GM23338 (cell line): ENCODE results near the gene DRD4. TPM values are rescaled to one million over a fixed set of nuclear protein-coding genes. Genes with fewer than 3 reads are reported as not detected.

Experiments
- ATAC-seq: fragments of 200-7000 bp; cut with Tn5 transposase; 3 replicates; pipeline ENCODE4 v1.9.1; 2020
- DNase-seq: peaks from one replicate; pipeline ENCODE4 v3.0.0-alpha.2; 2015; ENCODE audit warnings: low spot score
- H2AFZ ChIP-seq: fragments of 200-600 bp; sonication (generic); 2 replicates; pipeline ENCODE4 v1.8.0; 2016; ENCODE audit warnings: antibody characterized with exemption, mild to moderate bottlenecking, moderate library complexity
- H3F3A ChIP-seq: fragments of 200-600 bp; sonication (generic); replicated peaks from 2 replicates; pipeline ENCODE4 v1.8.0; 2017; ENCODE audit warnings: antibody characterized with exemption, mixed run types, low read depth
- H3K27ac ChIP-seq: fragments of 200-600 bp; sonication (generic); 2 replicates; pipeline ENCODE4 v1.6.1; 2016; ENCODE audit warnings: low read depth
- H3K27me3 ChIP-seq: fragments of 200-600 bp; sonication (generic); 2 replicates; pipeline ENCODE4 v1.8.0; 2016; ENCODE audit warnings: mild to moderate bottlenecking, mixed run types, moderate library complexity; ENCODE audit not compliant: insufficient read depth
- H3K36me3 ChIP-seq: fragments of 200-600 bp; sonication (generic); 2 replicates; pipeline ENCODE4 v1.8.0; 2016; ENCODE audit warnings: mild to moderate bottlenecking; ENCODE audit not compliant: insufficient read depth
- H3K4me1 ChIP-seq: fragments of 200-600 bp; sonication (generic); 2 replicates; pipeline ENCODE4 v1.8.0; 2016; ENCODE audit warnings: mild to moderate bottlenecking, moderate library complexity; ENCODE audit not compliant: insufficient read depth
- H3K4me2 ChIP-seq: fragments of 200-600 bp; sonication (generic); 2 replicates; pipeline ENCODE4 v1.7.1; 2017; ENCODE audit warnings: mixed run types
- H3K4me3 ChIP-seq: fragments of 200-600 bp; sonication (generic); 2 replicates; pipeline ENCODE4 v1.6.1; 2016; ENCODE audit warnings: mixed run types
- H3K79me2 ChIP-seq: fragments of 200-600 bp; sonication (generic); replicated peaks from 2 replicates; pipeline ENCODE4 v1.8.0; 2017; ENCODE audit warnings: mild to moderate bottlenecking; ENCODE audit not compliant: insufficient read depth
- H3K9me2 ChIP-seq: fragments of 200-600 bp; sonication (generic); 2 replicates; pipeline ENCODE4 v1.8.0; 2017; ENCODE audit not compliant: insufficient read depth
- H4K20me1 ChIP-seq: fragments of 200-600 bp; sonication (generic); replicated peaks from 2 replicates; pipeline ENCODE4 v1.8.0; 2017; ENCODE audit warnings: mild to moderate bottlenecking; ENCODE audit not compliant: insufficient read depth
- H3K27ac Mint-ChIP-seq: 2 replicates; pipeline ENCODE4 v1.8.0; 2020; ENCODE audit warnings: inconsistent platforms, mild to moderate bottlenecking, moderate library complexity, mixed read lengths
- H3K27me3 Mint-ChIP-seq: 3 replicates; pipeline ENCODE4 v1.8.0; 2022; ENCODE audit warnings: low read depth, mild to moderate bottlenecking, moderate library complexity, mixed read lengths, inconsistent platforms; ENCODE audit not compliant: insufficient read depth, poor library complexity
- H3K36me3 Mint-ChIP-seq: 3 replicates; pipeline ENCODE4 v1.8.0; 2021; ENCODE audit warnings: low read depth, mild to moderate bottlenecking, inconsistent platforms, moderate library complexity, mixed read lengths
- H3K4me1 Mint-ChIP-seq: 3 replicates; pipeline ENCODE4 v1.8.0; 2020; ENCODE audit warnings: mild to moderate bottlenecking, inconsistent platforms, mixed read lengths
- H3K4me3 Mint-ChIP-seq: 3 replicates; pipeline ENCODE4 v1.8.0; 2021; ENCODE audit warnings: moderate library complexity, mild to moderate bottlenecking, inconsistent platforms, mixed read lengths
- H3K9me3 Mint-ChIP-seq: 3 replicates; pipeline ENCODE4 v1.8.0; 2020; ENCODE audit warnings: moderate library complexity, mild to moderate bottlenecking, inconsistent platforms, mixed read lengths
- CREB1 ChIP-seq: fragments of 250-450 bp; sonication (Bioruptor Pico); IDR thresholded peaks from 2 replicates; pipeline ENCODE4 v1.5.0; 2020; ENCODE audit warnings: low read depth, mild to moderate bottlenecking, moderate library complexity
- EZH2 ChIP-seq: fragments of 200-600 bp; sonication (generic); IDR thresholded peaks from one replicate; pipeline ENCODE4 v1.8.0; 2017; ENCODE audit warnings: antibody characterized with exemption, mild to moderate bottlenecking, low read depth; ENCODE audit not compliant: unreplicated experiment
- EZH2phosphoT487 ChIP-seq: fragments of 200-600 bp; sonication (generic); IDR thresholded peaks from one replicate; pipeline ENCODE4 v1.8.1; 2018; ENCODE audit warnings: antibody characterized with exemption; ENCODE audit not compliant: unreplicated experiment
- JUNB ChIP-seq: IDR thresholded peaks from one replicate; pipeline ENCODE4 v1.6.1; 2016; ENCODE audit warnings: antibody characterized with exemption; ENCODE audit not compliant: unreplicated experiment
- NANOG ChIP-seq: IDR thresholded peaks from 2 replicates; pipeline ENCODE4 v1.6.1; 2016; ENCODE audit warnings: antibody characterized with exemption, borderline replicate concordance
- POLR2AphosphoS5 ChIP-seq: IDR thresholded peaks from 2 replicates; pipeline ENCODE4 v1.6.1; 2016; ENCODE audit warnings: antibody characterized with exemption, low read depth
- STAT1 ChIP-seq: IDR thresholded peaks from one replicate; pipeline ENCODE4 v1.6.1; 2016; ENCODE audit warnings: antibody characterized with exemption; ENCODE audit not compliant: unreplicated experiment
- ZNF331 ChIP-seq: fragments of 250-450 bp; sonication (Bioruptor Pico); IDR thresholded peaks from 2 replicates; pipeline ENCODE4 v1.5.0; 2020; ENCODE audit warnings: low read depth, mild to moderate bottlenecking, moderate library complexity
- polyA plus RNA-seq: library from polyadenylated mRNA; unstranded; fragments of >200 nt; fragmentation: Nextera tagmentation; extraction: Ambion mirVana; gene quantifications from 2 replicates; pipeline ENCODE4 v1.2.1, GENCODE V29; 2016
- total RNA-seq: library from RNA; depleted of rRNA; stranded (reverse); fragments of >200 nt; shearing (Covaris generic); gene quantifications from 2 replicates; pipeline ENCODE4 v1.2.3, GENCODE V29; 2014
- TF ChIP-seq, protein P1 (sequence below): IDR thresholded peaks from one replicate; pipeline ENCODE4 v1.6.1; 2018; ENCODE audit warnings: antibody characterized with exemption; ENCODE audit not compliant: unreplicated experiment
- TF ChIP-seq, protein P2 (sequence below): IDR thresholded peaks from 2 replicates; pipeline ENCODE4 v1.6.1; 2016; ENCODE audit warnings: antibody characterized with exemption
- TF ChIP-seq, protein P3 (sequence below): fragments of 250-450 bp; sonication (Bioruptor Pico); IDR thresholded peaks from 2 replicates; pipeline ENCODE4 v1.5.0; 2020; ENCODE audit warnings: mild to moderate bottlenecking, moderate library complexity
- TF ChIP-seq, protein P4 (sequence below), 2 experiments: fragments of 200-600 bp in 1 of 2; sonication (generic) in 1 of 2; conservative IDR thresholded peaks; 2 replicates each; pipeline versions ENCODE4 v1.5.1 to v1.6.1; 2016 to 2017; ENCODE audit warnings: antibody characterized with exemption in 2 of 2, low read depth in 2 of 2, mild to moderate bottlenecking in 2 of 2, moderate library complexity in 1 of 2

Gene DRD4
- total and polyA plus RNA-seq, 2 experiments from 2014 or later = 1.0 to 1.8 TPM

DNA sequence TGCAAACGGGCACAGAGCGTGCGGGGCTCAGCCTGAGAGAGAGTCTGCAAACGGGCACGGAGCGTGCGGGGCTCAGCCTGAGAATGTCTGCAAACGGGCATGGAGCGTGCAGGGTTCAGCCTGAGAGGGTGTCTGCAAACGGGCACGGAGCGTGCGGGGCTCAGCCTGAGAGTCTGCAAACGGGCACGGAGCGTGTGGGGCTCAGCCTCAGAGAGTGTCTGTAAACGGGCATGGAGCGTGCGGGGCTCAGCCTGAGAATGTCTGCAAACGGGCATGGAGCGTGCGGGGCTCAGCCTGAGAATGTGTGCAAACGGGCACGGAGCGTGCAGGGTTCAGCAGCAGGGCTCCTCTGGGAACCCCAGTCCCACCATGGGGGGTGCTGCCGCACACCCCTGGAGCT, 47.3 kb upstream of the DRD4 start:
- Histone ChIP-seq H3K9me2 (no peaks in the 10 kb centered on the region), H3K36me3 (peaks cover 19% of the 10 kb centered on the region; the same call in 1 of the 2 replicates), H3K4me3 (no peak overlapping the region), H3K27me3 (no peaks in the 10 kb centered on the region), H4K20me1 (peaks cover 15% of the 10 kb centered on the region), H2AFZ (no peak overlapping the region), H3K27ac (no peak overlapping the region), H3K4me1 (no peaks in the 10 kb centered on the region), H3F3A (peaks cover 15% of the 10 kb centered on the region), H3K4me2 (no peak overlapping the region), H3K79me2 (peaks cover 15% of the 10 kb centered on the region; the same call in 1 of the 2 replicates)
- H3K4me1 Mint-ChIP-seq = no peaks in the 10 kb centered on the region; the same call in 2 of the 3 replicates
- DNase-seq (no peak), ATAC-seq (no peak)
- H3K27me3 Mint-ChIP-seq = peaks cover 14% of the 10 kb centered on the region
- H3K27ac Mint-ChIP-seq = no peak overlapping the region; the same call in 1 of the 2 replicates
- no peaks in the 10 kb centered on the region; the same call in 2 of the 3 replicates for H3K9me3 Mint-ChIP-seq
- H3K36me3 Mint-ChIP-seq = peaks cover 74% of the 10 kb centered on the region
- TF ChIP-seq STAT1 (no peak), CREB1 (CRISPR knock-in tag) (no peak), NANOG (no peak), ZNF331 (CRISPR knock-in tag) (no peak), JUNB (no peak), POLR2AphosphoS5 (no peak), EZH2 (no peak), EZH2phosphoT487 (no peak)
- TF ChIP-seq, protein P1, sequence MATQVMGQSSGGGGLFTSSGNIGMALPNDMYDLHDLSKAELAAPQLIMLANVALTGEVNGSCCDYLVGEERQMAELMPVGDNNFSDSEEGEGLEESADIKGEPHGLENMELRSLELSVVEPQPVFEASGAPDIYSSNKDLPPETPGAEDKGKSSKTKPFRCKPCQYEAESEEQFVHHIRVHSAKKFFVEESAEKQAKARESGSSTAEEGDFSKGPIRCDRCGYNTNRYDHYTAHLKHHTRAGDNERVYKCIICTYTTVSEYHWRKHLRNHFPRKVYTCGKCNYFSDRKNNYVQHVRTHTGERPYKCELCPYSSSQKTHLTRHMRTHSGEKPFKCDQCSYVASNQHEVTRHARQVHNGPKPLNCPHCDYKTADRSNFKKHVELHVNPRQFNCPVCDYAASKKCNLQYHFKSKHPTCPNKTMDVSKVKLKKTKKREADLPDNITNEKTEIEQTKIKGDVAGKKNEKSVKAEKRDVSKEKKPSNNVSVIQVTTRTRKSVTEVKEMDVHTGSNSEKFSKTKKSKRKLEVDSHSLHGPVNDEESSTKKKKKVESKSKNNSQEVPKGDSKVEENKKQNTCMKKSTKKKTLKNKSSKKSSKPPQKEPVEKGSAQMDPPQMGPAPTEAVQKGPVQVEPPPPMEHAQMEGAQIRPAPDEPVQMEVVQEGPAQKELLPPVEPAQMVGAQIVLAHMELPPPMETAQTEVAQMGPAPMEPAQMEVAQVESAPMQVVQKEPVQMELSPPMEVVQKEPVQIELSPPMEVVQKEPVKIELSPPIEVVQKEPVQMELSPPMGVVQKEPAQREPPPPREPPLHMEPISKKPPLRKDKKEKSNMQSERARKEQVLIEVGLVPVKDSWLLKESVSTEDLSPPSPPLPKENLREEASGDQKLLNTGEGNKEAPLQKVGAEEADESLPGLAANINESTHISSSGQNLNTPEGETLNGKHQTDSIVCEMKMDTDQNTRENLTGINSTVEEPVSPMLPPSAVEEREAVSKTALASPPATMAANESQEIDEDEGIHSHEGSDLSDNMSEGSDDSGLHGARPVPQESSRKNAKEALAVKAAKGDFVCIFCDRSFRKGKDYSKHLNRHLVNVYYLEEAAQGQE = no peak
- TF ChIP-seq, protein P2, sequence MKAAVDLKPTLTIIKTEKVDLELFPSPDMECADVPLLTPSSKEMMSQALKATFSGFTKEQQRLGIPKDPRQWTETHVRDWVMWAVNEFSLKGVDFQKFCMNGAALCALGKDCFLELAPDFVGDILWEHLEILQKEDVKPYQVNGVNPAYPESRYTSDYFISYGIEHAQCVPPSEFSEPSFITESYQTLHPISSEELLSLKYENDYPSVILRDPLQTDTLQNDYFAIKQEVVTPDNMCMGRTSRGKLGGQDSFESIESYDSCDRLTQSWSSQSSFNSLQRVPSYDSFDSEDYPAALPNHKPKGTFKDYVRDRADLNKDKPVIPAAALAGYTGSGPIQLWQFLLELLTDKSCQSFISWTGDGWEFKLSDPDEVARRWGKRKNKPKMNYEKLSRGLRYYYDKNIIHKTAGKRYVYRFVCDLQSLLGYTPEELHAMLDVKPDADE = no peak
- TF ChIP-seq, protein P3, sequence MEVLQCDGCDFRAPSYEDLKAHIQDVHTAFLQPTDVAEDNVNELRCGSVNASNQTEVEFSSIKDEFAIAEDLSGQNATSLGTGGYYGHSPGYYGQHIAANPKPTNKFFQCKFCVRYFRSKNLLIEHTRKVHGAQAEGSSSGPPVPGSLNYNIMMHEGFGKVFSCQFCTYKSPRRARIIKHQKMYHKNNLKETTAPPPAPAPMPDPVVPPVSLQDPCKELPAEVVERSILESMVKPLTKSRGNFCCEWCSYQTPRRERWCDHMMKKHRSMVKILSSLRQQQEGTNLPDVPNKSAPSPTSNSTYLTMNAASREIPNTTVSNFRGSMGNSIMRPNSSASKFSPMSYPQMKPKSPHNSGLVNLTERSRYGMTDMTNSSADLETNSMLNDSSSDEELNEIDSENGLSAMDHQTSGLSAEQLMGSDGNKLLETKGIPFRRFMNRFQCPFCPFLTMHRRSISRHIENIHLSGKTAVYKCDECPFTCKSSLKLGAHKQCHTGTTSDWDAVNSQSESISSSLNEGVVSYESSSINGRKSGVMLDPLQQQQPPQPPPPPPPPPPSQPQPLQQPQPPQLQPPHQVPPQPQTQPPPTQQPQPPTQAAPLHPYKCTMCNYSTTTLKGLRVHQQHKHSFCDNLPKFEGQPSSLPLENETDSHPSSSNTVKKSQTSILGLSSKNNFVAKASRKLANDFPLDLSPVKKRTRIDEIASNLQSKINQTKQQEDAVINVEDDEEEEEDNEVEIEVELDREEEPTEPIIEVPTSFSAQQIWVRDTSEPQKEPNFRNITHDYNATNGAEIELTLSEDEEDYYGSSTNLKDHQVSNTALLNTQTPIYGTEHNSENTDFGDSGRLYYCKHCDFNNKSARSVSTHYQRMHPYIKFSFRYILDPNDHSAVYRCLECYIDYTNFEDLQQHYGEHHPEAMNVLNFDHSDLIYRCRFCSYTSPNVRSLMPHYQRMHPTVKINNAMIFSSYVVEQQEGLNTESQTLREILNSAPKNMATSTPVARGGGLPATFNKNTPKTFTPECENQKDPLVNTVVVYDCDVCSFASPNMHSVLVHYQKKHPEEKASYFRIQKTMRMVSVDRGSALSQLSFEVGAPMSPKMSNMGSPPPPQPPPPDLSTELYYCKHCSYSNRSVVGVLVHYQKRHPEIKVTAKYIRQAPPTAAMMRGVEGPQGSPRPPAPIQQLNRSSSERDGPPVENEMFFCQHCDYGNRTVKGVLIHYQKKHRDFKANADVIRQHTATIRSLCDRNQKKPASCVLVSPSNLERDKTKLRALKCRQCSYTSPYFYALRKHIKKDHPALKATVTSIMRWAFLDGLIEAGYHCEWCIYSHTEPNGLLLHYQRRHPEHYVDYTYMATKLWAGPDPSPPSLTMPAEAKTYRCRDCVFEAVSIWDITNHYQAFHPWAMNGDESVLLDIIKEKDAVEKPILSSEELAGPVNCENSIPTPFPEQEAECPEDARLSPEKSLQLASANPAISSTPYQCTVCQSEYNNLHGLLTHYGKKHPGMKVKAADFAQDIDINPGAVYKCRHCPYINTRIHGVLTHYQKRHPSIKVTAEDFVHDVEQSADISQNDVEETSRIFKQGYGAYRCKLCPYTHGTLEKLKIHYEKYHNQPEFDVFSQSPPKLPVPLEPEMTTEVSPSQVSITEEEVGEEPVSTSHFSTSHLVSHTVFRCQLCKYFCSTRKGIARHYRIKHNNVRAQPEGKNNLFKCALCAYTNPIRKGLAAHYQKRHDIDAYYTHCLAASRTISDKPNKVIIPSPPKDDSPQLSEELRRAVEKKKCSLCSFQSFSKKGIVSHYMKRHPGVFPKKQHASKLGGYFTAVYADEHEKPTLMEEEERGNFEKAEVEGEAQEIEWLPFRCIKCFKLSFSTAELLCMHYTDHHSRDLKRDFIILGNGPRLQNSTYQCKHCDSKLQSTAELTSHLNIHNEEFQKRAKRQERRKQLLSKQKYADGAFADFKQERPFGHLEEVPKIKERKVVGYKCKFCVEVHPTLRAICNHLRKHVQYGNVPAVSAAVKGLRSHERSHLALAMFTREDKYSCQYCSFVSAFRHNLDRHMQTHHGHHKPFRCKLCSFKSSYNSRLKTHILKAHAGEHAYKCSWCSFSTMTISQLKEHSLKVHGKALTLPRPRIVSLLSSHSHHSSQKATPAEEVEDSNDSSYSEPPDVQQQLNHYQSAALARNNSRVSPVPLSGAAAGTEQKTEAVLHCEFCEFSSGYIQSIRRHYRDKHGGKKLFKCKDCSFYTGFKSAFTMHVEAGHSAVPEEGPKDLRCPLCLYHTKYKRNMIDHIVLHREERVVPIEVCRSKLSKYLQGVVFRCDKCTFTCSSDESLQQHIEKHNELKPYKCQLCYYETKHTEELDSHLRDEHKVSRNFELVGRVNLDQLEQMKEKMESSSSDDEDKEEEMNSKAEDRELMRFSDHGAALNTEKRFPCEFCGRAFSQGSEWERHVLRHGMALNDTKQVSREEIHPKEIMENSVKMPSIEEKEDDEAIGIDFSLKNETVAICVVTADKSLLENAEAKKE (CRISPR knock-in tag) = no peak
- TF ChIP-seq, protein P4, sequence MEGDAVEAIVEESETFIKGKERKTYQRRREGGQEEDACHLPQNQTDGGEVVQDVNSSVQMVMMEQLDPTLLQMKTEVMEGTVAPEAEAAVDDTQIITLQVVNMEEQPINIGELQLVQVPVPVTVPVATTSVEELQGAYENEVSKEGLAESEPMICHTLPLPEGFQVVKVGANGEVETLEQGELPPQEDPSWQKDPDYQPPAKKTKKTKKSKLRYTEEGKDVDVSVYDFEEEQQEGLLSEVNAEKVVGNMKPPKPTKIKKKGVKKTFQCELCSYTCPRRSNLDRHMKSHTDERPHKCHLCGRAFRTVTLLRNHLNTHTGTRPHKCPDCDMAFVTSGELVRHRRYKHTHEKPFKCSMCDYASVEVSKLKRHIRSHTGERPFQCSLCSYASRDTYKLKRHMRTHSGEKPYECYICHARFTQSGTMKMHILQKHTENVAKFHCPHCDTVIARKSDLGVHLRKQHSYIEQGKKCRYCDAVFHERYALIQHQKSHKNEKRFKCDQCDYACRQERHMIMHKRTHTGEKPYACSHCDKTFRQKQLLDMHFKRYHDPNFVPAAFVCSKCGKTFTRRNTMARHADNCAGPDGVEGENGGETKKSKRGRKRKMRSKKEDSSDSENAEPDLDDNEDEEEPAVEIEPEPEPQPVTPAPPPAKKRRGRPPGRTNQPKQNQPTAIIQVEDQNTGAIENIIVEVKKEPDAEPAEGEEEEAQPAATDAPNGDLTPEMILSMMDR (conservative IDR thresholded peaks at IDR 0.05; ENCODE audit: low read depth in 2 of 2) = no peak
- no peak overlapping the region for H3K4me3 Mint-ChIP-seq
